CD8-positive, alpha-beta memory T cell (primary cell): ENCODE results near the gene MALT1. TPM values are rescaled to one million over a fixed set of nuclear protein-coding genes. Genes with fewer than 3 reads are reported as not detected.
A peak's percentile ranks its signal among the peaks of the same experiment; 100 is the strongest.

Experiments used
- CTCF ChIA-PET: fragments of 350-600 bp; sonication (Branson Sonifier 250); formaldehyde crosslinking; loops from one replicate; lab custom pipeline; 2021; ENCODE audit warnings: antibody characterized with exemption; lab: Charles Lee
- POLR2A ChIA-PET: fragments of 350-600 bp; sonication (Branson Sonifier 250); formaldehyde crosslinking; loops from one replicate; lab custom pipeline; 2021; ENCODE audit warnings: antibody characterized with exemption; lab: Charles Lee
- DNase-seq, 5 donors: peaks; one replicate each; pipeline versions ENCODE4 v3.0.0 to v3.0.0-alpha.2; 2020 to 2022; ENCODE audit warnings: mixed read lengths in 1 of 5
- H3K27ac ChIP-seq: one replicate; pipeline ENCODE4 v1.7.0; 2013; ENCODE audit warnings: low read depth, mild to moderate bottlenecking, low read length, moderate library complexity
- H3K27me3 ChIP-seq: 2 replicates; pipeline ENCODE4 v1.7.0; 2013; ENCODE audit warnings: low read length, mild to moderate bottlenecking; ENCODE audit not compliant: insufficient read depth, poor library complexity, severe bottlenecking
- H3K36me3 ChIP-seq: 2 replicates; pipeline ENCODE4 v1.7.0; 2013; ENCODE audit warnings: mild to moderate bottlenecking, low read length, moderate library complexity; ENCODE audit not compliant: insufficient read depth
- H3K4me1 ChIP-seq: 2 replicates; pipeline ENCODE4 v1.7.0; 2013; ENCODE audit warnings: mild to moderate bottlenecking, low read length, moderate library complexity; ENCODE audit not compliant: insufficient read depth
- H3K4me3 ChIP-seq: 2 replicates; pipeline ENCODE4 v1.7.0; 2013; ENCODE audit warnings: mild to moderate bottlenecking, low read length
- H3K9me3 ChIP-seq: 2 replicates; pipeline ENCODE4 v1.7.0; 2013; ENCODE audit warnings: mild to moderate bottlenecking, low read length
- H3K27ac Mint-ChIP-seq, 8 donors: one replicate each; pipeline ENCODE4 v1.8.0; 2020 to 2021; ENCODE audit warnings: mixed read lengths in 8 of 8, mild to moderate bottlenecking in 6 of 8, inconsistent platforms in 3 of 8, moderate library complexity in 3 of 8
- H3K27me3 Mint-ChIP-seq, 2 donors: one replicate each; pipeline ENCODE4 v1.8.0; 2020 to 2021; ENCODE audit warnings: mixed read lengths in 2 of 2, mild to moderate bottlenecking in 1 of 2, moderate library complexity in 1 of 2
- H3K36me3 Mint-ChIP-seq, 3 donors: one replicate each; pipeline ENCODE4 v1.8.0; 2020 to 2021; ENCODE audit warnings: mixed read lengths in 3 of 3, inconsistent platforms in 1 of 3, mild to moderate bottlenecking in 1 of 3
- H3K4me1 Mint-ChIP-seq, 3 donors: one replicate each; pipeline ENCODE4 v1.8.0; 2020 to 2021; ENCODE audit warnings: mixed read lengths in 3 of 3, inconsistent platforms in 1 of 3, mild to moderate bottlenecking in 1 of 3
- H3K4me3 Mint-ChIP-seq, 7 donors: one replicate each; pipeline ENCODE4 v1.8.0; 2020 to 2021; ENCODE audit warnings: mixed read lengths in 7 of 7, mild to moderate bottlenecking in 6 of 7, moderate library complexity in 4 of 7, inconsistent platforms in 2 of 7
- H3K9me3 Mint-ChIP-seq, 5 donors: one replicate each; pipeline ENCODE4 v1.8.0; 2020 to 2022; ENCODE audit warnings: mixed read lengths in 5 of 5, mild to moderate bottlenecking in 3 of 5, moderate library complexity in 2 of 5, inconsistent platforms in 1 of 5
- polyA plus RNA-seq: library from polyadenylated mRNA; unstranded; fragments of 300-500 nt; fragmentation: Illumina TruSeq; gene quantifications from one replicate; pipeline ENCODE4 v1.2.3, GENCODE V29; 2021
- total RNA-seq, 2 experiments: library from RNA; stranded (reverse); gene quantifications; one replicate each; pipeline ENCODE4 v1.2.3, GENCODE V29; 2021

Gene MALT1
- total and polyA plus RNA-seq, 3 experiments from 2014 or later, result 33.1 to 41.4 (median 35.8) TPM

DNA sequence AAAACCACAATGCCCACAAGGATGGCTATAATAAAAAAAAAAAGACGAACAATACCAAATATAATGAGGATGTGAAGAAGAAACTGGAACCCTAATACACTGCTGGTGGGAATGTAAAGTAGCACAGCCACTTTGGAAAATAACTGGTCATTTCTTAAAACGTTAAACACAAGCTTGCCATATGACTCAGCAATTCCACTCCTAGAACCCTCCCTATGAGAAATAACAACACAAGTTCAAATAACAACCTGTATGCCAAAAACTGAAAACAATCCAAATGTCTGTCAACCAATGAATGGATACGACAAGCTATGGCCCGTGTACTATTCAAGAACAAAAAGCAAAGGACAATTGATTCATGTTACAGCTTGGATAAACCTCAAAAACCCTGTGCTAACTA is 35.4 kb upstream of the MALT1 start:
- Mint-ChIP-seq H3K4me1 (peaks cover 4 to 6% (median 5%) of the 10 kb centered on the region in 3 donors), H3K36me3 (peaks cover 0 to 4% (median 0%) of the 10 kb centered on the region in 3 donors), H3K9me3 (peaks cover 0 to 2% (median 0%) of the 10 kb centered on the region in 5 donors), H3K4me3 (no peak overlapping the region), H3K27me3 (no peaks in the 10 kb centered on the region), H3K27ac (no peak overlapping the region)
- ChIA-PET POLR2A (no interaction called here), CTCF (no interaction called here)
- no peak overlapping the region for H3K27ac ChIP-seq
- no peaks in the 10 kb centered on the region for H3K4me1 ChIP-seq
- H3K4me3 ChIP-seq, result no peak overlapping the region
- H3K27me3 ChIP-seq, result no peaks in the 10 kb centered on the region
- no peaks in the 10 kb centered on the region for H3K36me3 ChIP-seq
- no peak for DNase-seq
- H3K9me3 ChIP-seq, result no peaks in the 10 kb centered on the region

DNA sequence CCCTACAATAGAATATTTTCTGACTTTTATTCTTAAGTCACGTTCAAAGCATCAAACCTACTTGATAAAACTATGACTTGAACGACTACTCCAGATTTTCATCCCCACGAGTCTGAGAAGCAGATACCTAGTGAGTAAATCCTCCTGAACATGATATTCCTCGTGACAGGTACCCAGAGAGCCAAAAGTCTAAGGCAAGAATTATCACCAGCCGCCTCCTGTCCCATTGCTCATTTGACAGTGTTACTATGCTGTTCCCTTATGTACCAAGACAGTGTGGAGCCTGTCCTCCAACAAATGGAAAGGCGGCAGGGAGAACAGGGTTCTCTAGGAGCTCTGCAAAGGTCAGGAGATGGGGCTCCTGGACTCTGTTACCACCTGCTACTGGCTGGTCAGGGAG is 34.1 kb upstream of the MALT1 start:
- no peak overlapping the region for H3K4me3 ChIP-seq
- ChIA-PET CTCF (interaction anchor here (0.9 kb wide), 1 partner anchor 31 kb away, joined by 3 read pairs; no protein-coding TSS in a partner anchor), POLR2A (no interaction called here)
- H3K4me1 Mint-ChIP-seq, result peaks cover 4 to 6% (median 5%) of the 10 kb centered on the region in 3 donors
- H3K27me3 ChIP-seq, result no peaks in the 10 kb centered on the region
- H3K36me3 ChIP-seq, result no peaks in the 10 kb centered on the region
- H3K9me3 ChIP-seq, result no peaks in the 10 kb centered on the region
- H3K27me3 Mint-ChIP-seq, result no peaks in the 10 kb centered on the region
- no peak overlapping the region for H3K4me3 Mint-ChIP-seq
- DNase-seq, result no peak
- H3K4me1 ChIP-seq, result no peaks in the 10 kb centered on the region
- H3K36me3 Mint-ChIP-seq, result peaks cover 0 to 4% (median 0%) of the 10 kb centered on the region in 3 donors
- H3K9me3 Mint-ChIP-seq, result peaks cover 0 to 2% (median 0%) of the 10 kb centered on the region in 5 donors
- no peak overlapping the region for H3K27ac ChIP-seq
- no peak overlapping the region for H3K27ac Mint-ChIP-seq

DNA sequence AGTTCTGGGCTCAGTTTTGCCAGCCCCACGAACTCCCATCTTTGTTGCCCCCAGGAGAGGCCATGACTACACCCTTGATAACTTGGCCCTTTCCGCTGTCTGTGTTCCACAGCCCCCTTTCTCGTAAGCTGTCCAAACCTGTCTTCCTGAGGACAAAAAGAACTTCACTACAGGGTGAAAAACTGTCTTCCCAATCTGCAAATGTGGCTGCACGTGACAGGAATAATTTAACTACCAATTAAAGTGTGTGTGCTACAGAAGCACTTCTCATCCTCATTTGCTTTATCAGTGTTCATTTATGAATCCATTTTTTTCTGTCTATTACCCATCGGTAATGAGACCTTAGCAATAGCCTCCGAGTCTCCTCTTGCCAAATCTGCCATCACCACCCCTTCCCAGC is 33.3 kb upstream of the MALT1 start:
- no peak overlapping the region for H3K27ac ChIP-seq
- H3K4me1 ChIP-seq, result no peaks in the 10 kb centered on the region
- H3K27me3 Mint-ChIP-seq, result no peaks in the 10 kb centered on the region
- ChIA-PET POLR2A (no interaction called here), CTCF (interaction anchor here (0.9 kb wide), 1 partner anchor 30 kb away, joined by 3 read pairs; no protein-coding TSS in a partner anchor)
- DNase-seq, result no peak
- H3K36me3 Mint-ChIP-seq, result peaks cover 0 to 4% (median 0%) of the 10 kb centered on the region in 3 donors
- H3K36me3 ChIP-seq, result no peaks in the 10 kb centered on the region
- no peaks in the 10 kb centered on the region for H3K27me3 ChIP-seq
- peaks cover 0 to 2% (median 0%) of the 10 kb centered on the region in 5 donors for H3K9me3 Mint-ChIP-seq
- H3K9me3 ChIP-seq, result no peaks in the 10 kb centered on the region
- H3K4me3 Mint-ChIP-seq, result no peak overlapping the region
- peaks cover 4 to 6% (median 5%) of the 10 kb centered on the region in 3 donors for H3K4me1 Mint-ChIP-seq
- H3K4me3 ChIP-seq, result no peak overlapping the region
- peak overlapping the region in 2 of 8 donors; percentile 59 to 74 for H3K27ac Mint-ChIP-seq

DNA sequence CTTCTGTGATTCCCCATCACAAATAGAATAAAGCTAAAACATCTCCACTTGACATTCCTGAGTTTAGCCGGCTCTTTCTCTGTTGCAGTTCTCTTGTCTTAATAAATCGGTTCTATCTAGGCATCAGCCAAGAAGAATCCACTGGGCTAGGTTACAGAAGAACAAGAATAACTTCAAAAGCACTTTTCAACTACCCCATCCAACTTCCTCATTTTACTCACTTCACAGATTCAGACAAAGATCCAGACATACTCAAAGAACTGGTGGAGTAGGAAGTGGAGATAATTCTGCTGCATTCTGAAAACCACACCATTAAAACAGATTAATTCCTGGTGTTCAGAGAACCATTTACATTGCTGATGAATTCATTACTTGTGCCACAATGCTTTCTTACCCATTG is 32.8 kb upstream of the MALT1 start:
- H3K9me3 Mint-ChIP-seq, result peaks cover 0 to 2% (median 0%) of the 10 kb centered on the region in 5 donors
- no peak for DNase-seq
- peaks cover 0 to 4% (median 0%) of the 10 kb centered on the region in 3 donors for H3K36me3 Mint-ChIP-seq
- peaks cover 4 to 6% (median 5%) of the 10 kb centered on the region in 3 donors for H3K4me1 Mint-ChIP-seq
- H3K27ac Mint-ChIP-seq, result peak overlapping the region in 1 of 8 donors; percentile 20
- Histone ChIP-seq H3K27ac (no peak overlapping the region), H3K9me3 (no peaks in the 10 kb centered on the region), H3K36me3 (no peaks in the 10 kb centered on the region), H3K27me3 (no peaks in the 10 kb centered on the region), H3K4me3 (no peak overlapping the region), H3K4me1 (no peaks in the 10 kb centered on the region)
- H3K27me3 Mint-ChIP-seq, result no peaks in the 10 kb centered on the region
- ChIA-PET POLR2A (no interaction called here), CTCF (no interaction called here)
- no peak overlapping the region for H3K4me3 Mint-ChIP-seq

DNA sequence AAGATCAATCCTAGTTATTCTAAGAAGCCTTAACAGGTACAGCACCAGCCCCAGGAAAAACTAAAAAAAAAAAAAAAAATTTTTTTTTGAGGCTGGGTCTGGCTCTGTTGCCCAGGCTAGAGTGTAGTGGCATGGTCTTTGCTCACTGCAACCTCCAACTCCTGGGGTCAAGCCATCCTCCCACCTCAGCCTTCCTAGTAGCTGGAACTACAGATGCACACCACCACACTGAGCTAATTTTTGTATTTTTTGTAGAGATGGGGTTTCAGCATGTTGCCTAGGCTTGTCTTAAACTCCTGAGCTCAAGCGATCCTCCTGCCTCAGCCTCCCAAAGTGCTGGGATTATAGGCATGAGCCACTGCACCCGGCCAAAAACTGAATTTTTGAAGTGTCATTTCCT is 32.0 kb upstream of the MALT1 start:
- Mint-ChIP-seq H3K4me1 (peaks cover 4 to 6% (median 5%) of the 10 kb centered on the region in 3 donors), H3K27ac (no peak overlapping the region), H3K9me3 (peaks cover 0 to 2% (median 0%) of the 10 kb centered on the region in 5 donors), H3K36me3 (peaks cover 0 to 4% (median 0%) of the 10 kb centered on the region in 3 donors), H3K27me3 (no peaks in the 10 kb centered on the region), H3K4me3 (no peak overlapping the region)
- Histone ChIP-seq H3K27me3 (no peaks in the 10 kb centered on the region), H3K27ac (no peak overlapping the region), H3K4me3 (no peak overlapping the region), H3K4me1 (no peaks in the 10 kb centered on the region), H3K36me3 (no peaks in the 10 kb centered on the region), H3K9me3 (no peaks in the 10 kb centered on the region)
- ChIA-PET POLR2A (no interaction called here), CTCF (no interaction called here)
- no peak for DNase-seq

DNA sequence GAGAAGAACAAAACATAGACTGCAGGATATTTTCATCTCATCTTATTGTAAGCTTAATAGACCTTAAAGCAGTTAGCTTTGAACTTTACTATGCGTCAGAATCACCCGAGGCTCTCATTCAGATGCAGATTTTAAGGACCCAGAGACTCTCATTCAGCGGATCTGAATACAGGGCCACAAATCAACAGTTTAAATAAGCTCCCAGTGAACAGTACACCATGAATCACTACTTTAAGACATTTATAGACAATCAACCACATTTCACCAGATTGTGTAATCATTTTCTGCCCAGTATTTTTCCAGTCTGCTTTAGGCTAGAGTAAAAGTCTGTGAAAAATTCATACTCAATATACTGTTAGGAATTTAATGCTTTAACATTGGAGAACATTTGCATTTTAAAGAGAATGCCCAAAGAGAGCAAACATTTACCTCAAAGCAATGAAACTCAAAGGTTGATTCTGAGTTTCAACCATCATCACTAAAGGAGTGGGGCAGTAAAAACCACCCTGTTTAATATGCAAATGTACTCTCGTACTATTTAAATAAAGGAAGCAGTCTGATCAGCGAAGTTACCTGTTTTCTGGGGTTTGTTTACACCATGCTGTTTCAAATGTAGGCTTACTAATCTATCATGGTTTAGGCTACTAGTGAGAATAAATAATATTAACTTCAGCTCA is 31.4 kb upstream of the MALT1 start:
- Histone ChIP-seq H3K4me1 (no peaks in the 10 kb centered on the region), H3K27ac (no peak overlapping the region), H3K36me3 (no peaks in the 10 kb centered on the region), H3K27me3 (no peaks in the 10 kb centered on the region), H3K4me3 (no peak overlapping the region), H3K9me3 (no peaks in the 10 kb centered on the region)
- H3K27me3 Mint-ChIP-seq, result no peaks in the 10 kb centered on the region
- ChIA-PET CTCF (no interaction called here), POLR2A (no interaction called here)
- no peak overlapping the region for H3K4me3 Mint-ChIP-seq
- peaks cover 0 to 4% (median 0%) of the 10 kb centered on the region in 3 donors for H3K36me3 Mint-ChIP-seq
- DNase-seq, result no peak
- no peak overlapping the region for H3K27ac Mint-ChIP-seq
- peaks cover 0 to 2% (median 0%) of the 10 kb centered on the region in 5 donors for H3K9me3 Mint-ChIP-seq
- H3K4me1 Mint-ChIP-seq, result peaks cover 4 to 6% (median 5%) of the 10 kb centered on the region in 3 donors

DNA sequence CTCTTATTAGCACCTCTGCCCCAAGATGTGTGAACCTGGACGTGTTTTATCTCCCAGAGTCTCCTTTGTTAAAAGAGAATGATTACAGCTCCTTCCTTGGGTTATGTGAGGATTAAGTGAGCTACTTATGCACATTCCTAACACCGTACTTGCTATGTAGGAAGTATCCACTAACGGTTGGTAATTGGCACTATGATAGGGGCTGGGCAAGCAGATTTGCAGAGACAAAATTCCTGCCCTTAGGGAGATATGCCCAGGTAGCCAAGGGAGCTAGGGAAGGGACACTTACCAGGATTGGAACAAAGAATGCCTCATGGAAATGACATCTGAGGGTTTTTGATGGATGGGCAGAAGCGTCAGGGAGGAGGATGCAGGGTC is 30.8 kb upstream of the MALT1 start:
- ChIA-PET POLR2A (no interaction called here), CTCF (no interaction called here)
- H3K27me3 Mint-ChIP-seq, result no peaks in the 10 kb centered on the region
- peaks cover 0 to 2% (median 0%) of the 10 kb centered on the region in 5 donors for H3K9me3 Mint-ChIP-seq
- H3K27ac Mint-ChIP-seq, result no peak overlapping the region
- H3K4me3 ChIP-seq, result no peak overlapping the region
- peaks cover 0 to 4% (median 0%) of the 10 kb centered on the region in 3 donors for H3K36me3 Mint-ChIP-seq
- no peaks in the 10 kb centered on the region for H3K36me3 ChIP-seq
- H3K4me3 Mint-ChIP-seq, result no peak overlapping the region
- H3K27ac ChIP-seq, result no peak overlapping the region
- H3K4me1 Mint-ChIP-seq, result peaks cover 4 to 6% (median 5%) of the 10 kb centered on the region in 3 donors
- H3K4me1 ChIP-seq, result no peaks in the 10 kb centered on the region
- no peak for DNase-seq
- no peaks in the 10 kb centered on the region for H3K9me3 ChIP-seq
- H3K27me3 ChIP-seq, result no peaks in the 10 kb centered on the region

DNA sequence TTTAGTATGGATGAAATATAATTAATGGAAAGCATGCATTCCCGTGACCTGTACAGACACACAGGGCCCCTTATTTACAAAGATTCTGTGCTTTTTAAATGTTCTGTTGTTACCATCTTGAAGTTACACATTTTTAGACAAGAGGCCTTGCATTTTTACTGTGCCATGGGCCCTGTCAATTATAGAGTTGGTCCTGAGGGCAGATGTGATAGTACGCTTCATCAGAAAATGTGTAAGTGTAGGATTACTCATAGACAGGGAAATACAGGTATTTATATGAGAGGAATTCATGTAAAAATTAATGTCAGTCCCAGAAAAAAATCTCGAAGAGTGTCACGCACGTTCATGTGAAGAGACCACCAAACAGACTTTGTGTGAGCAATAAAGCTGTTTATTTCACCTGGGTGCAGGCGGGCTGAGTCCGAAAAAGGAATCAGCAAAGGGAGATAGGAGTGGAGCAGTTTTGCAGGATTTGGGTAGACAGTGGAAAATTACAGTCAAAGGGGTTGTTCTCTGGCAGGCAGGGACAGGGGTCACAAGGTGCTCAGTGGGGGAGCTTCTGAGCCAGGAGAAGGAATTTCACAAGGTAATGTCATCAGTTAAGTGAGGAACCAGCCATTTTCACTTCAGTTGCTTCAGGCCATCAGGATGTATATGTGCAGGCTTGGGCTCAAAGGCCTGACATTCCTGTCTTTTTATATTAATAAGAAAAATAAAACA is 30.2 kb upstream of the MALT1 start:
- no peak overlapping the region for H3K4me3 ChIP-seq
- no peak for DNase-seq
- H3K4me3 Mint-ChIP-seq, result no peak overlapping the region
- H3K27ac ChIP-seq, result no peak overlapping the region
- no peaks in the 10 kb centered on the region for H3K27me3 Mint-ChIP-seq
- H3K4me1 Mint-ChIP-seq, result peaks cover 2 to 3% (median 2%) of the 10 kb centered on the region in 3 donors
- no peak overlapping the region for H3K27ac Mint-ChIP-seq
- H3K27me3 ChIP-seq, result no peaks in the 10 kb centered on the region
- CTCF ChIA-PET, result no interaction called here
- POLR2A ChIA-PET, result no interaction called here
- H3K9me3 ChIP-seq, result no peaks in the 10 kb centered on the region
- H3K9me3 Mint-ChIP-seq, result peaks cover 0 to 2% (median 0%) of the 10 kb centered on the region in 5 donors
- H3K36me3 ChIP-seq, result no peaks in the 10 kb centered on the region
- peaks cover 0 to 1% (median 0%) of the 10 kb centered on the region in 3 donors for H3K36me3 Mint-ChIP-seq
- no peaks in the 10 kb centered on the region for H3K4me1 ChIP-seq
